KOPT-K1 (cell line): Measurements from ENCODE around the gene NUDT21.
"Not testable (repeated sequence)": the region's sequence is repeated elsewhere in the genome, so short reads cannot be mapped to it uniquely, and the experiment has no call there.

Source experiments
- H3K27ac ChIP-seq: fragments of 200-600 bp; sonication (generic); 2 replicates; pipeline ENCODE4 v1.5.1; 2016; ENCODE audit warnings: antibody characterized with exemption, mild to moderate bottlenecking, low read depth, low read length; ENCODE audit not compliant: poor library complexity, severe bottlenecking
- H3K36me3 ChIP-seq: fragments of 200-600 bp; sonication (generic); 2 replicates; pipeline ENCODE4 v1.5.1; 2017; ENCODE audit warnings: antibody characterized with exemption, mild to moderate bottlenecking, low read length, moderate library complexity; ENCODE audit not compliant: insufficient read depth
- H3K9me3 ChIP-seq: fragments of 200-600 bp; sonication (generic); 2 replicates; pipeline ENCODE4 v1.5.1; 2017; ENCODE audit warnings: antibody characterized with exemption, low read length, mild to moderate bottlenecking; ENCODE audit not compliant: insufficient read depth, poor library complexity, severe bottlenecking

Gene NUDT21

DNA sequence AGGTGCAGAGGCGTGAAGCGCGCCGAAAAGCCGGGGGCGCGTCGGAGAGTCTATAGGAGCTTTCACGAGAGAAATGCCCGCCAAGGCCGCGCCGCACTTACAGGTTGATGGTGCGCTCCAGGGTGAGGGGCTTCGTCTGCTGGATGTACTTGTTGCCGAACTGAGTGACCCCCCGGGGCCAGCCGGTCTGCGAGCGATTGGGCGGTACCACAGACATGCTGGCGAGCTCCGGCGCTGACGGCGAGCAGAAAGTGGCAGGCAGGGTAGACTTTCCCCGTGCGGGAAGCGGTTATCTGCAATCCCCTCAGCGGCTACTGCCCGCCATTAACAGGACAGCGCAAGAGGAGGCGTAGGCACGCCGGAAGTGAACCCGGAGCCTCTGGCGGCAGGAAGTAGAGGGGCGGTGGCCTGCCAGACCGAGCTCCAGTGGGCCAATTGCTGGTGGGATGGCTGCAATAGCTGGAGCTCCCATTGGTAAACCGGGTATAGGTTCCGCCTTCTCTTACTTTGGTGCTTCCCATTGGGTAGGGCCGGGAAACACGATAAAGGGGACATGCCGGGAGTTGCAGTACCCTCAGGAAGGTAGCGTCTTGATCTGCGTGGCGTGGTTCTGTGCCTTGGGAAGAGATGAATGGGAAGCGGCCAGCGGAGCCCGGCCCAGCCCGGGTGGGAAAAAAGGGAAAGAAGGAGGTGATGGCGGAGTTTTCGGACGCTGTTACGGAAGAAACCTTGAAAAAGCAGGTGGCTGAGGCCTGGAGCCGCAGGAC lies at the start of gene NUDT21, which contains the start of gene OGFOD1:
Gene NUDT21, minus strand, starts transcription at position 347 of the 767 bp plus-strand sequence. Its CDS starts 130 bp downstream, at position 217.
Gene OGFOD1, plus strand, starts transcription at position 569 of the 767 bp plus-strand sequence. Its CDS starts 59 bp downstream, at position 628.
- peaks cover 51% of the 10 kb centered on the region for H3K36me3 ChIP-seq
- no peaks in the 10 kb centered on the region for H3K9me3 ChIP-seq
- H3K27ac ChIP-seq, result peak within 1 kb of the TSS; percentile 84

DNA sequence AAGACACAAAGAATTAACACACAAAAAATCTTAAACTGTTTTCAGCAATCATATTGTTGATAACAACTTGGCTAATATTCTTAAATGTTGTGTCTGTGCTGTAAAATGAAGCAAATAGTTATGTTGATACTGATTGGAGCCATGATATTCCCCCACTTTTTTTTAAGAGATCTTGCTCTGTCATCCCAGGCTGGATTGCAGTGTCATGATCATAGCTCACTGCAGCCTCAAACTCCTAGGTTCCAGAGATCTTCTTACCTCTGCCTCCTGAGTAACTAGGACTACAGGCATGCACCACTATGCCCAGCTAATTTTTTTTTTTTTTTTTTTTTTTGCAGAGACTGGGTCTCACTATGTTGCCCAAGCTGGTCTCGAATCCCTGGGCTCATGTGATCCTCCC lies 42.7 kb upstream of the NUDT21 start:
- Histone ChIP-seq H3K9me3 (no peaks in the 10 kb centered on the region), H3K27ac (no peak overlapping the region), H3K36me3 (peaks cover 22% of the 10 kb centered on the region)

DNA sequence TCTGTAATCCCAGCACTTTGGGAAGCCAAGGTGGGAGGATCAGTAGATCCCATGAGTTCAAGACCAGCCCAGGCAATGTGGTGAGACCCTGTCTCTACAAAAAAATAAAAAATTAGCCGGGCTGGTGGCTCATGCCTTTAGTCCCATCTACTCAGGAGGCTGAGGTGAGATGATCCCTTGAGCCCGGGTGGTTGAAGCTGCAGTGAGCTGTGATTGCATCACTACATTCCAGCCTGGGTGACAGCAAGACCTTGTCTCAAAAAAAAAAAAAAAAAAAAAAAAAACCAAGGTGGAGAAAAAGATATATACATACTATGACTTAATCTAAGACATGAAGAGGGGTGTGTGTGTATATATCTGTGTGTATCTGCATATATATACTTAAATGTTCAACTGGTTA lies 42.0 kb upstream of the NUDT21 start:
- Histone ChIP-seq H3K27ac (no peak overlapping the region), H3K9me3 (no peaks in the 10 kb centered on the region), H3K36me3 (peaks cover 15% of the 10 kb centered on the region)

DNA sequence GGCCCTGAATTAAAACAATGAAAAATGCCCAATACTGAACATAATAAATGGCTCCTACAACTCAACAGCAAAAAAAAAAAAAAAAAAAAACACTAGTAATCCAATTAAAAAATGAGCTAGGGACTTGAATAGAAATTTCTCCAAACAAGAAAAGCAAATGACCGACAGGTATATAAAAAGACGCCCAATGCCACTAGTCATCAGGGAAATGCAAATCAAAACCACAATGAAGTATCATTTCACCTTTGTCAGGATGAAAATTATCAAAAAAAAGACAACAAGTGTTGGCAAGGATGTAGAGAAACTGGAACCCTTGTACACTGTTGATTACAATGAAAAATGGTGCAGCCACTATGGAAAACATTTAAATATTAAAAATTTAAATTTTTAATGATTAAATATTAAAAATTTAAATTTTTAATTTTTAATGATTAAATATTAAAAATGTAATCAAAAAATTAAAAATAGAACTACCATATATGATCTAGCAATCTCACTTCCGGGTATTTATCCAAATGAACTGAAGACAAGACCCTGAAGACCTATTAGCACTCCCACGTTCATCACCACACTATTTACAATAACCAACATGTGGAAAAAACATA lies 40.6 kb upstream of the NUDT21 start:
- Histone ChIP-seq H3K36me3 (peaks cover 6% of the 10 kb centered on the region), H3K27ac (no peak overlapping the region)

DNA sequence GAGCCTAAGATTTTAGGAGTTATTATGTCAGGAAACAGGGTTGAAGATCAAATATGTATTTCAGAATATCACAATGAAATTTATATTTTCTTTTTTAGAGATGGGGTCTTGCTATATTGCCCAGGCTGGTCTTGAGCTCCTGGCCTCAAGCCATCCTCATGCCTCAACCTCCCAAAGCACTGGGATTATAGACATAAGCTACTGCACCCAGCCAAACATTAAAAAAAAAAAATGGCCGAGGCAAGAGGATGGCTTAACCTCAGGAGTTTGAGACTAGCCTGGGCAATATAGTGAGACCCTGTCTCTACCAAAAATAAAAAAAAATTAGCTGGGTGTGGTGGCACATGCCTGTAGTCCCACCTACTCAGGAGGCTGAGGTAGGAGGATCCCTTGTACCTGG lies 37.7 kb upstream of the NUDT21 start:
- H3K9me3 ChIP-seq, H3K27ac ChIP-seq: not testable (repeated sequence)
- peaks cover 16% of the 10 kb centered on the region for H3K36me3 ChIP-seq

More for the DNA sequence above, 40.6 kb upstream of the NUDT21 start:
- no peaks in the 10 kb centered on the region for H3K9me3 ChIP-seq

DNA sequence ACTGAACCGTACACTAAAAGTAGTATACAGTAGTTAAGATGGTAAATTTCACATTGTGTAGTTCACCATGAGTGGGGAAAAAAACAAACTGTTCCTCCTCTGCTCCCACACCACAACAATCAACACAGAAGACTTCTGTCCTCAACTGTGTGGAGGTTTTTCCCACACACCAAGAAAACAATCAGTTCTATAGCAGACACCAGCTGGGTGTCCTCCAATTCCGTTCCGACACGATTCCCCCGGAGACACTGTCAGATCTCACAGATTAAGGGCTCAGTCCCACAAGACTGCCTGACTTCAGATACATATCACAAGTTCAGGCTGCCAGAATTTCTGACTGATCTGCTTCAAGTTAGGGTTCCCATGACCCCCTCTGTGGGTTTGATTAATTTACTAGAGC lies 36.9 kb upstream of the NUDT21 start:
- peaks cover 20% of the 10 kb centered on the region for H3K36me3 ChIP-seq
- H3K27ac ChIP-seq, result no peak overlapping the region
- no peaks in the 10 kb centered on the region for H3K9me3 ChIP-seq

DNA sequence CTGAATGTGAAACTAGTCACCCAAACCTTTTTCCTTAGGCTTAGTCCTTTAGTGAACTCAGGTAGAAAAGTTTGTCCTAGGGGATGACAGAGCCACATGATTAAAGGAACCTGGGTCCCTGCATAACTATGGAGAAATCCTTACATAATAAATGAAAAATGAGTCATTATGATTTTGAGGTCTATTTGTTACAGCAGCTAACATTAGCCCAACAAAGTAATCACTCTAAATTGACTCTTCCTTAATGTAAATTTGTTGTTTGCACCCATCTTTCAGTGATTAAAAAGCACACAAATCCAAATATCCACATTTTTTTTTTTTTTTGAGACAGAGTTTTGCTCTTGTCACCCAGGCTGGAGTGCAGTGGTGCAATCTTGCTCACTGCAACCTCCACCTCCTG lies 32.3 kb upstream of the NUDT21 start:
- peaks cover 52% of the 10 kb centered on the region for H3K36me3 ChIP-seq
- H3K9me3 ChIP-seq, result no peaks in the 10 kb centered on the region
- H3K27ac ChIP-seq, result no peak overlapping the region

DNA sequence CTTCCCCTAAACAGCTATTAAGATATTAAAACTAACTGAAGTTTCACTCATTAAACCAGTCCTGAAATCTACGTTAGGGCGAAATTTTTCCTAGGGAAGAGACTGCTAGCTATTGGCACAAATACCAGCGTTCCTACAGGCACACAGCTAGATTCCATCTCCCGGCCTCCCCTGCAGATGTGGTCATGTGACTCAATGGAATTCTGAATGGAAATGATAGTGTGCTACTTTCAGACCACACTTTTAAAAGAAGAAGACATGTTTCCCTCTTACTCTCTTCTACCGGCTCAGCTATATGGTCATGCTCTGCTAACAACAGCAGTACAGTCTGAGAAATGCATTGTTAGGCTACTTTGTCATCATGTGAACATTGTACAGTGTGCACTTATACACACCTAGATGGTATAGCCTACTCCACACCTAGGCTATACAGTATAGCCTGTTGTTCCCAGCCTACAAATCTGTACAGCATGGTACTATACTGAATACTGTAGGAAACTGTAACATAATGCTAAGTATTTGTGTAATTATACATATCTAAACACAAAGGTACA lies 31.6 kb upstream of the NUDT21 start:
- Histone ChIP-seq H3K27ac (no peak overlapping the region), H3K36me3 (peaks cover 59% of the 10 kb centered on the region), H3K9me3 (no peaks in the 10 kb centered on the region)

DNA sequence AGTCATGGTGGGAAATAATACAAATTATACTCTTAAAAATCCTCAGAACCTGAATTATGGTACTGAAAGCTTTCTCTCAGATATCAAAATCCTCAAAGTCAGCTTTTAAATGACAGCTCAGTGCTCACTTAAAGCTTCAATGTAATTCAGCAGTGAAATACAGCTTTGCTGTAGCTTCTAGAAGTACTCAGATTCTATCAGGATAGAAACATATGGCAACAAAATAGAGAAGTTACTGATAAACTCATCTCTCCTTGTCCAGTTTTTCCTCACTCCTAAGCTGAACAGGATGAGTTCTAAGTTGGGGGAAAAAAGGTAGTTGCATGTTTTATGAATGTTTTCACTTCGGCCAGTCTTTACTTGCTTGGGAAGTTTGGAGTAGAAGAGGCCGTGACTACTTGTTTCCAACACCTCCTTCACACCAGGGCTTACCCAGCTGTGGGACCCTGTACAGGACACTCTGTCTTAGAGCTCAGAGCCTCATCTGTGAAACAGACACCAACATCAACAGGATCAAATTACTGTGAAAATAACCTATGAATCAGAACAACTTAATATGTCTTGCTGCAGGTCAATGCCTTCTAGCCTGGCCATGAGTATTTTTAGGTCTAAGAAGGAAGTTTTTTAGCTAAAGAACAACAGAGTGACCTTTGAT lies 30.5 kb upstream of the NUDT21 start:
- H3K9me3 ChIP-seq, result no peaks in the 10 kb centered on the region
- no peak overlapping the region for H3K27ac ChIP-seq
- peaks cover 70% of the 10 kb centered on the region for H3K36me3 ChIP-seq

DNA sequence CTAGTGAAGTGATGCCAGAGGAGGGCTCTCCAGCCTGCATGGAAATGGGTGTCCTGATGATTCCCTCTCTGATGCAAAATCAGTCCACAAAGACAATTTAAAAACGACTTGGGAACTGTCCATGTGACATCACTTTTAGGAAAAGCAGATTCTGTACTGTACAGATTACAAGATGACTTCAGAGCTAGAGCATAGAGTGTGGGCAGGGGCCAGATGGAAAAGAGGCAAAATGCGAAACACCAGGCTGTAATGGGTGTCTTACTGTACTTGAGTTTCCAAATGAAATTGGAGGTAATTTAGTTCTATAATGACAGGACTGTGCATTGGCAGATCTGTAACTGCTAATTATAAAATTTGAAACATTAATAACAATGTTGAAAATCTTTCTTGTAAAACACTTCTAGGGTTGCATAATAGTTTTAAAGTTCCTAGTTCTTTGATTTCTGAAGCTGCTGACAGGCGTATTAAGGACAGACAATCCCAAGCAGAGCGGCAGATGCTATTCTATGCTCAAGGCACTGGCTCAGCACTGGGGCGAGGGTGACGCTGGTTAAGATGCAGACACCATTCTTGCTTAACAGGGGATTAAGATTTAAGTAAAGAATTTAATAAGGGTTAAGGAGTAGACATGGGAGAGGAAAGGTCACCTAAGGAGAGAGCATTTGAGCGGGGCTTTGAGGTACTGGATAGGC lies 29.8 kb upstream of the NUDT21 start:
- Histone ChIP-seq H3K9me3 (no peaks in the 10 kb centered on the region), H3K27ac (no peak overlapping the region), H3K36me3 (peaks cover 76% of the 10 kb centered on the region)

DNA sequence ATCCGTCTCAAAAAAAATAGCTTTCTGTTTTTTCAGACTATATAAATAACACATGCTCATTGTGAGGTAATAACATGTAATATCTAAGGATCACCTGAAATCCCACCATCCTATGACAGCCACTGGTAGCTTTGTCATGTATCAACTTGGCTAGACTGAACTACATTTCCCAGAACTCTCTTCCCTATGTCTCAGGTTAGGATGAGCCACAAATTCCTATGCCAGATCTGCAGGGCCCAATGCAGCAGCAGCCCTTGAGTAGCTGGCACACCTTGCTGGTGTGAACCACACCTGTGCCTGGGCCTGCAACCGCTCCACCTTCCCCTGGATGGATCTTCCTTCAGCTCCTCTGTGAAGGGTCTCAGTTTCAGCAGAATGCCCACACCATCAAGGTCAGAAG lies 28.3 kb upstream of the NUDT21 start:
- Histone ChIP-seq H3K9me3 (no peaks in the 10 kb centered on the region), H3K27ac (no peak overlapping the region), H3K36me3 (peaks cover 82% of the 10 kb centered on the region)

DNA sequence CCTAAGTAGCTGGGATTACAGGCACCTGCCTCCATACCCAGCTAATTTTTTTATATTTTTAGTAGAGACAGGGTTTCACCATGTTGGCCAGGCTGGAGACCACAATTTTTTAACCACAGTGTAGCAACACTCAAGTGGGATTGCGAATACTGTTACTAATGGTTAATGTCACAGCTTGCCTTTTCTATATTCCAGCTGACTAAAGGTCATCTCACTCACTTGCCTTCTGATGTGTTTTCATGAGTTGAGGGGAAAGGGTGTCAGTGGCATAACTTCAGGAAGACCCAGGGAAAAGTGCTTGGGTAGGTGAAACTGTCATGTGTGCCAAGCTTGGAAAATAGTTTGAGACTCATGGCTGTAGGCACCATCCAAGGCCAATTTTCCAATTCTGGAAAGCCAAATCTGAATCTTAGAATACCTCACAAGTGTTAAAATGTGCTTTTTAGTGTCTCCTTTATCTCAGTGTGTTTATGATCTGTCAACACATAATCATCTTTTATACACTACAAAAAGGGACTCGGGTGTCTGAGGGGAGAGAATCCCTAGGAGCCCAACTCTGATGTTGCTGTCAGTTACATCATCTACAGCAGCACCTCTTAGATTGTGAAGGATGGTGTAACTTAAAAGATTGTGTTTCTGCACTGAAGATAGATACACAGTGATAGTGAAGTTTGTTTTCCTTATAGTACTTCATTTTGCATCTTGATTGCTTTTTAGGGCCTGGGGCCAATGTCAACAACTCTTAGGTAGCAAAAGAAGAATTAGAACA lies 27.3 kb upstream of the NUDT21 start:
- H3K27ac ChIP-seq, result no peak overlapping the region
- peaks cover 86% of the 10 kb centered on the region for H3K36me3 ChIP-seq
- no peaks in the 10 kb centered on the region for H3K9me3 ChIP-seq

DNA sequence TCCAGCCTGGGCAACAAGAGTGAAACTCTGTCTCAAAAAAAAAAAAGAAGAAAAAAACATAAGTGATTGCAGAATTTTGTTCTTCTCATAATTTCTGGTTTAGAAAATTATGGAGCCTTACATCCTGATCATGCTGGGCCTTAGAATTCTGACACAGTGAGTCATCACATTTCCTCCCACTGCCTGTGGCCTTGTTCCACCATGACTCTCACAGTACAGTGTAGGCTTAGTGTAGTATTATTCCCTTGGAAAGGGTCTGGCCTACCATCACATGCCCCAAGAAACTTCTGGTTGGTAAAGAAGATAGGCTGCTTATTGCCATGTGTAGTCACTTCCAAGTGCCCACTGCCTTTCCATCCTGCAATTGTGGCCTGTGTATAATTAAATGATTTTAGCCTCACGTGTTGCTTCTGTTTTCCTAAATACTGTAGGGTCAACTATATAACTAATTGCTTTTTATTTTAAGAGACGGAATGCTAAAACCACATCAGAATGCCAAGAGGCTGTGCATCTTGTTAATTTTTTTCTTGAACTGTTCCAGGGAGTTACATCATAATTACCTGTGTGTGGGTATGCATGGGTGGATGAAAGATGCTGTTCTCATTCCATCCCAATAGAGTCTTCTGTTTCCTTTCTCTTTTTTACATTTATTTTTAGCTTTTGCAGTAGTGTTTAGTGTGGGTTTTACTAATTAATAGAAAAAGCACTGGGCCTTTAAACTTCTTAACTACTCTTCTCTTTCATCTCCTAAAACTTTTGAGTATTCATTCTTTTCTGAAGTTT lies 26.2 kb upstream of the NUDT21 start:
- Histone ChIP-seq H3K9me3 (no peaks in the 10 kb centered on the region), H3K27ac (no peak overlapping the region), H3K36me3 (peaks cover 86% of the 10 kb centered on the region)

DNA sequence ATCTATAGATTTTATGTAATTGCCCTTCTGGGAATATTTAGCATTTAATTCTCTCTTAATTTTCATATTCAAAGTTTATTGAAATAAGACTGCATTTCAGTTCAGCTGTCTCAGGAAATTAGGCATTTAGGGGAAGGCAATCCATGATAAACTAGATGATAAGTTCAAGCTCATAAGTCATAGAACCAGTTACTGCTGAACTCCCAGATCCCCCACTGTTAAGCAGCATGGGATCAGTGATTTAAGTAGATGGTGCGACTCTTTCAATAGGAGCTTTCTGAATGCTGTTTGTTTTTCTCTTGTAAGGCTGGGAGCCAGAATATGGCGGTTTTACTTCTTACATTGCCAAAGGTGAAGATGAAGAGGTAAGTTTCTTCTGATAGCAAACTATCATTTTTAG lies 24.1 kb upstream of the NUDT21 start:
- Histone ChIP-seq H3K36me3 (peaks cover 99% of the 10 kb centered on the region), H3K27ac (no peak overlapping the region), H3K9me3 (no peaks in the 10 kb centered on the region)
